PC-9 (cell line): ENCODE results near the gene CNBP.

Experiments used
- CTCF ChIP-seq: fragments of 200-600 bp; sonication (generic); conservative IDR thresholded peaks from 2 replicates; pipeline ENCODE4 v1.6.1; 2017; ENCODE audit warnings: mixed run types, antibody characterized with exemption, mild to moderate bottlenecking, moderate library complexity
- EZH2 ChIP-seq: fragments of 200-600 bp; sonication (generic); IDR thresholded peaks from 2 replicates; pipeline ENCODE4 v1.8.0; 2017; ENCODE audit warnings: antibody characterized with exemption, low read depth

- TF ChIP-seq CTCF (no peak), EZH2 (no peak)
Measured at GRCh38 chr3:129144786-129145185, 38.9 kb downstream of the CNBP start.
